Natural killer cell (primary cell): Measurements from ENCODE around the gene BPIFA3. TPM values are rescaled to one million over a fixed set of nuclear protein-coding genes. Genes with fewer than 3 reads are reported as not detected.

Experiments
- ATAC-seq, 3 donors: fragments of 150-1000 bp in 2 of 3; fragments of 200-7000 bp in 1 of 3; cut with Tn5 transposase; 1 replicate in 1 of 3; 2 replicates in 2 of 3; pipeline ENCODE4 v1.10.0; 2021; ENCODE audit warnings: mild to moderate bottlenecking in 2 of 3, moderate library complexity in 2 of 3
- DNase-seq, 2 donors: peaks; one replicate each; pipeline versions ENCODE4 v3.0.0 to v3.0.0-alpha.2; 2013 to 2021; ENCODE audit warnings: mixed read lengths in 1 of 2
- H3K27ac ChIP-seq: one replicate; pipeline ENCODE4 v1.5.1; 2013; ENCODE audit warnings: mild to moderate bottlenecking, low read length
- H3K27me3 ChIP-seq: one replicate; pipeline ENCODE4 v1.6.1; 2013; ENCODE audit warnings: low read length; ENCODE audit not compliant: control insufficient read depth, insufficient read depth
- H3K36me3 ChIP-seq: one replicate; pipeline ENCODE4 v1.6.1; 2013; ENCODE audit warnings: low read length; ENCODE audit not compliant: control insufficient read depth, insufficient read depth
- H3K4me1 ChIP-seq: one replicate; pipeline ENCODE4 v1.6.1; 2013; ENCODE audit warnings: low read length; ENCODE audit not compliant: control insufficient read depth, insufficient read depth
- H3K4me3 ChIP-seq: one replicate; pipeline ENCODE4 v1.5.1; 2013; ENCODE audit warnings: low read length
- H3K9me3 ChIP-seq: one replicate; pipeline ENCODE4 v1.6.1; 2013; ENCODE audit warnings: low read length; ENCODE audit not compliant: control insufficient read depth, insufficient read depth
- H3K27ac Mint-ChIP-seq, 2 donors: one replicate each; pipeline ENCODE4 v1.8.0; 2022; ENCODE audit warnings: mild to moderate bottlenecking in 2 of 2, mixed read lengths in 2 of 2, moderate library complexity in 1 of 2
- H3K27me3 Mint-ChIP-seq, 2 donors: one replicate each; pipeline ENCODE4 v1.8.0; 2022; ENCODE audit warnings: low read depth in 2 of 2, mixed read lengths in 2 of 2
- H3K36me3 Mint-ChIP-seq: one replicate; pipeline ENCODE4 v1.8.0; 2022; ENCODE audit warnings: mixed read lengths
- H3K4me1 Mint-ChIP-seq, 2 donors: one replicate each; pipeline ENCODE4 v1.8.0; 2022; ENCODE audit warnings: mixed read lengths in 2 of 2
- H3K4me3 Mint-ChIP-seq: one replicate; pipeline ENCODE4 v1.8.0; 2022; ENCODE audit warnings: mild to moderate bottlenecking, moderate library complexity, mixed read lengths
- H3K9me3 Mint-ChIP-seq, 2 donors: one replicate each; pipeline ENCODE4 v1.8.0; 2022; ENCODE audit warnings: mixed read lengths in 2 of 2
- WGBS: methylation state at CpG from one replicate; pipeline ENCODE4 v1.1.7; 2013; ENCODE audit warnings: missing lambda C conversion rate; ENCODE audit not compliant: insufficient coverage; 5-methylcytosine and 5-hydroxymethylcytosine counted together
- intact Hi-C: fragments of 100-400 bp; cut with micrococcal nuclease; formaldehyde crosslinking; loops from one replicate; pipeline ENCODE4 v1.14.2; 2022
- total RNA-seq, 4 donors: library from RNA; stranded (reverse); fragments of 120-200 nt in 1 of 4; gene quantifications; one replicate each; pipeline versions ENCODE4 v1.2.3 to v1.2.4, GENCODE V29; 2013 to 2022
- TF ChIP-seq, protein P1 (sequence below): fragments of 200-600 bp; IDR thresholded peaks from one replicate; pipeline ENCODE4 v1.8.0; 2022; ENCODE audit warnings: antibody characterized with exemption

BPIFA3 gene
- total RNA-seq, 3 donors from 2014 or later (not counting 1 experiment from before 2014, with no cell fraction given) = not detected

DNA sequence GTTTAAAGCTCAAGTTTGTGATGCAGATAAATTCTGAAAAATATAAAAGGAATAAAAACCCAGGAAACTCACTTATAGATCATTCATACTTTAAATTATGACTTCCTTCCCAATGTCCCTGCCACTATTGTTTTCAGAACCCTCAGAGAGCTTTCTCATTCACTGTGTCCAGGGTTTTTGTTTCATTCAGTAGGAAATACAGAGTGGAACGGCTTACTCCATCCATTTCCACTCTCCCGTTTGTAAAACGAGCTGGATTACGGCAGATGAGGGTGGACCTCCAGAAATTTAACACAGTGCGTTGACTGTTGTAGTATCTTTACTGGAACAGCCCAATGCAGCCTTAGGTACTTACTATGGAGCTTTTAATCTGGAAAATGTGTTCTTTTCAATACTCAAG is 42.2 kb downstream of the BPIFA3 start:
- H3K36me3 Mint-ChIP-seq = no peaks in the 10 kb centered on the region
- no peak overlapping the region for H3K4me3 Mint-ChIP-seq
- ATAC-seq = no peak
- no peaks in the 10 kb centered on the region for H3K4me1 ChIP-seq
- no peak overlapping the region for H3K4me3 ChIP-seq
- no peak overlapping the region for H3K27ac ChIP-seq
- no peaks in the 10 kb centered on the region for H3K27me3 ChIP-seq
- DNase-seq = no peak
- TF ChIP-seq, protein P1, sequence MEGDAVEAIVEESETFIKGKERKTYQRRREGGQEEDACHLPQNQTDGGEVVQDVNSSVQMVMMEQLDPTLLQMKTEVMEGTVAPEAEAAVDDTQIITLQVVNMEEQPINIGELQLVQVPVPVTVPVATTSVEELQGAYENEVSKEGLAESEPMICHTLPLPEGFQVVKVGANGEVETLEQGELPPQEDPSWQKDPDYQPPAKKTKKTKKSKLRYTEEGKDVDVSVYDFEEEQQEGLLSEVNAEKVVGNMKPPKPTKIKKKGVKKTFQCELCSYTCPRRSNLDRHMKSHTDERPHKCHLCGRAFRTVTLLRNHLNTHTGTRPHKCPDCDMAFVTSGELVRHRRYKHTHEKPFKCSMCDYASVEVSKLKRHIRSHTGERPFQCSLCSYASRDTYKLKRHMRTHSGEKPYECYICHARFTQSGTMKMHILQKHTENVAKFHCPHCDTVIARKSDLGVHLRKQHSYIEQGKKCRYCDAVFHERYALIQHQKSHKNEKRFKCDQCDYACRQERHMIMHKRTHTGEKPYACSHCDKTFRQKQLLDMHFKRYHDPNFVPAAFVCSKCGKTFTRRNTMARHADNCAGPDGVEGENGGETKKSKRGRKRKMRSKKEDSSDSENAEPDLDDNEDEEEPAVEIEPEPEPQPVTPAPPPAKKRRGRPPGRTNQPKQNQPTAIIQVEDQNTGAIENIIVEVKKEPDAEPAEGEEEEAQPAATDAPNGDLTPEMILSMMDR = no peak
- H3K4me1 Mint-ChIP-seq = peaks cover 0 to 5% of the 10 kb centered on the region in 2 donors
- H3K36me3 ChIP-seq = no peaks in the 10 kb centered on the region
- H3K9me3 ChIP-seq = no peaks in the 10 kb centered on the region
- intact Hi-C loops = no loop called here
- peaks cover 19 to 54% of the 10 kb centered on the region in 2 donors for H3K27me3 Mint-ChIP-seq
- no peaks in the 10 kb centered on the region for H3K9me3 Mint-ChIP-seq
- no peak overlapping the region for H3K27ac Mint-ChIP-seq
- WGBS = 59% methylated on average over 5 of the region's 5 CpGs

DNA sequence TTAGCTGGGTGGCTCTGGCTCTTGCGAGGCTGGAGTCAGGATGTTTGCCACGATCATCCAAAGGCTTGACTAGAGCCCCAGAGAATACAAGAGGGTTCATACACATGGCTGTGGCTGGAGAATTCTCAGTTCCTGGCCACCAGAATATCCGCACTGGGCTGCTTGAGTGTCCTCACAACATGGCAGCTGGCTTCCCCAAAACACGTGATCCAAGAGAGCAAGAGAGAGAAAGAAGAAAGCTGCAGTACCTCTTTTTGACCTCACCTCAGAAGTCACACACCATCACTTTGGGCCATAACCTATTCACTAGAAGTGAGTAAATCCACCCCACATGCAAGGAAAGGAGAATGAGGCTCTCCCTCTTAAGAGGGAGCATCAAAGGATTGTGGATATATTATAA is 44.3 kb downstream of the BPIFA3 start:
- H3K36me3 ChIP-seq = no peaks in the 10 kb centered on the region
- no peaks in the 10 kb centered on the region for H3K9me3 Mint-ChIP-seq
- no peaks in the 10 kb centered on the region for H3K36me3 Mint-ChIP-seq
- no peaks in the 10 kb centered on the region for H3K9me3 ChIP-seq
- DNase-seq (no peak), ATAC-seq (no peak)
- peaks cover 16 to 36% of the 10 kb centered on the region in 2 donors for H3K27me3 Mint-ChIP-seq
- no peaks in the 10 kb centered on the region for H3K27me3 ChIP-seq
- no peaks in the 10 kb centered on the region for H3K4me1 ChIP-seq
- 92% methylated on average over 4 of the region's 4 CpGs for WGBS
- H3K4me1 Mint-ChIP-seq = peaks cover 0 to 5% of the 10 kb centered on the region in 2 donors
- TF ChIP-seq, protein P1 = no peak
- H3K27ac ChIP-seq = no peak overlapping the region
- H3K27ac Mint-ChIP-seq = no peak overlapping the region
- no peak overlapping the region for H3K4me3 ChIP-seq
- H3K4me3 Mint-ChIP-seq = no peak overlapping the region
- intact Hi-C loops = no loop called here

GRCh38 chr20:33262658-33263065 is 45.5 kb downstream of the BPIFA3 start:
- no peaks in the 10 kb centered on the region for H3K36me3 Mint-ChIP-seq
- no peak overlapping the region for H3K4me3 ChIP-seq

GRCh38 chr20:33263784-33264183 is 46.6 kb downstream of the BPIFA3 start:
- H3K27me3 ChIP-seq = no peaks in the 10 kb centered on the region
- no peaks in the 10 kb centered on the region for H3K4me1 ChIP-seq
- Mint-ChIP-seq H3K27me3 (peaks cover 17 to 41% of the 10 kb centered on the region in 2 donors), H3K9me3 (no peaks in the 10 kb centered on the region), H3K4me3 (no peak overlapping the region), H3K36me3 (no peaks in the 10 kb centered on the region), H3K4me1 (peaks cover 0 to 12% of the 10 kb centered on the region in 2 donors), H3K27ac (no peak overlapping the region)
- H3K27ac ChIP-seq = no peak overlapping the region
- no peak overlapping the region for H3K4me3 ChIP-seq
- no peaks in the 10 kb centered on the region for H3K36me3 ChIP-seq
- DNase-seq (no peak), ATAC-seq (no peak)
- TF ChIP-seq, protein P1 = no peak
- intact Hi-C loops = no loop called here
- 89% methylated on average over 5 of the region's 5 CpGs for WGBS
- H3K9me3 ChIP-seq = no peaks in the 10 kb centered on the region

More at GRCh38 chr20:33262658-33263065, 45.5 kb downstream of the BPIFA3 start:
- H3K4me1 ChIP-seq = no peaks in the 10 kb centered on the region
- no peaks in the 10 kb centered on the region for H3K9me3 Mint-ChIP-seq
- H3K4me1 Mint-ChIP-seq = peaks cover 0 to 7% of the 10 kb centered on the region in 2 donors
- H3K4me3 Mint-ChIP-seq = no peak overlapping the region
- H3K9me3 ChIP-seq = no peaks in the 10 kb centered on the region
- ATAC-seq (peak in 2 of 3 donors; percentile 53 to 60), DNase-seq (peak in 1 of 2 donors; percentile 15)
- no peaks in the 10 kb centered on the region for H3K36me3 ChIP-seq
- H3K27me3 Mint-ChIP-seq = peaks cover 12 to 34% of the 10 kb centered on the region in 2 donors
- intact Hi-C loops = no loop called here
- no peaks in the 10 kb centered on the region for H3K27me3 ChIP-seq
- no peak overlapping the region for H3K27ac Mint-ChIP-seq
- 44% methylated on average over 5 of the region's 5 CpGs for WGBS
- H3K27ac ChIP-seq = no peak overlapping the region
- TF ChIP-seq, protein P1 = no peak
